ENCODE results near the gene IDE.

The IDE gene

DNA sequence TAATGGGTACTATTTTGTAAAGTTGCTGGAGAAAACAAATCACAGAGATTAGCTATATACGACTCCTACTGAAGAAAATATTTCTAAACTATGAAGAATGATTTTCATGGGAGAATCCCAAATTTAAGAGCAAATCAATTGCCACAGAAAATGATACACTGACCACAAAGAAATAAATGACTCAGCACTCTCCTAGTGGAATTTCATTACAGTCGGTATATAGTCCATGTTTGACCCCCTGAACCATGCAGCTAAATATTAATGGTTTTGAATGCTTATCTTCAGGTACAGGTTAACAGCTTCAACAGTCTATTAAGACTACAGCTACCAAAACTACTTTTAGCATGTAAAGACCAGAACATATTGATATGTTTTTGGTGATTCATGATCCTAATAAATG, 65.0 kb downstream of the IDE start:
- H3K27ac ChIP-seq (ENCODE audit: low read length): no peak overlapping the region
- H3K27me3 ChIP-seq (ENCODE audit: low read depth, low read length): no peaks in the 10 kb centered on the region
- H2AFZ ChIP-seq (ENCODE audit: low read depth, low read length): no peak overlapping the region
- no peak for TF ChIP-seq EZH2phosphoT487 (IDR thresholded peaks at IDR 0.05; ENCODE audit: low read depth)
- TF ChIP-seq, protein P1, sequence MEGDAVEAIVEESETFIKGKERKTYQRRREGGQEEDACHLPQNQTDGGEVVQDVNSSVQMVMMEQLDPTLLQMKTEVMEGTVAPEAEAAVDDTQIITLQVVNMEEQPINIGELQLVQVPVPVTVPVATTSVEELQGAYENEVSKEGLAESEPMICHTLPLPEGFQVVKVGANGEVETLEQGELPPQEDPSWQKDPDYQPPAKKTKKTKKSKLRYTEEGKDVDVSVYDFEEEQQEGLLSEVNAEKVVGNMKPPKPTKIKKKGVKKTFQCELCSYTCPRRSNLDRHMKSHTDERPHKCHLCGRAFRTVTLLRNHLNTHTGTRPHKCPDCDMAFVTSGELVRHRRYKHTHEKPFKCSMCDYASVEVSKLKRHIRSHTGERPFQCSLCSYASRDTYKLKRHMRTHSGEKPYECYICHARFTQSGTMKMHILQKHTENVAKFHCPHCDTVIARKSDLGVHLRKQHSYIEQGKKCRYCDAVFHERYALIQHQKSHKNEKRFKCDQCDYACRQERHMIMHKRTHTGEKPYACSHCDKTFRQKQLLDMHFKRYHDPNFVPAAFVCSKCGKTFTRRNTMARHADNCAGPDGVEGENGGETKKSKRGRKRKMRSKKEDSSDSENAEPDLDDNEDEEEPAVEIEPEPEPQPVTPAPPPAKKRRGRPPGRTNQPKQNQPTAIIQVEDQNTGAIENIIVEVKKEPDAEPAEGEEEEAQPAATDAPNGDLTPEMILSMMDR (IDR thresholded peaks at IDR 0.05; ENCODE audit: low read depth, low read length): no peak
- no peaks in the 10 kb centered on the region for H3K9me3 ChIP-seq (ENCODE audit: insufficient read depth, low read length)
- no peaks in the 10 kb centered on the region for H3K4me1 ChIP-seq (ENCODE audit: low read length)
- no peak overlapping the region for H3K9ac ChIP-seq (ENCODE audit: low read length)
- H4K20me1 ChIP-seq (ENCODE audit: insufficient read depth, low read length): no peaks in the 10 kb centered on the region
- H3K36me3 ChIP-seq (replicated peaks; ENCODE audit: low read depth, low read length): peaks cover 3% of the 10 kb centered on the region
- H3K4me2 ChIP-seq (ENCODE audit: low read length): no peak overlapping the region
- no peaks in the 10 kb centered on the region for H3K79me2 ChIP-seq (ENCODE audit: low read length)
- no peak overlapping the region for H3K4me3 ChIP-seq (ENCODE audit: low read length)

DNA sequence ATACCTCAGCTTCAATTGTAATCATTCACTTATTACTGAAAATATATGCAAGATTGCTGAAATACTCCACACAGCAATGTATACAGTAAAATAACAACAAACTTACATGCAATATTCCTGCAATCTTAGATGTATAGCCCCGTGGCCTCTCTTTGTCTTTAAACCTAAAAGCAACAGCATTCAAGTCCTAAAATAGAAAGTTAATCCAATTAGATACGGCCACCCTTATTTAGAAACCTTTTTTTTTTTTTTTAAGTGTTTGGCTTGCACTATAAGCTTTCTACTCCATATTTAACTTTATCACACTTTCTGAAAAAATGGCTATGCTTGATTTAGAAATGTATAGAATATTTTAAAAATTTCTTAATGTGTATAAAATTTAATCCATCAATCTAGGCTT, 67.6 kb downstream of the IDE start:
- H2AFZ ChIP-seq (ENCODE audit: low read depth, low read length): no peak overlapping the region
- no peak for TF ChIP-seq EZH2phosphoT487 (IDR thresholded peaks at IDR 0.05; ENCODE audit: low read depth)
- TF ChIP-seq, protein P1 (IDR thresholded peaks at IDR 0.05; ENCODE audit: low read depth, low read length): no peak
- H3K4me1 ChIP-seq (ENCODE audit: low read length): no peaks in the 10 kb centered on the region
- H3K4me3 ChIP-seq (ENCODE audit: low read length): no peak overlapping the region
- H3K4me2 ChIP-seq (ENCODE audit: low read length): no peak overlapping the region
- H4K20me1 ChIP-seq (ENCODE audit: insufficient read depth, low read length): no peaks in the 10 kb centered on the region
- H3K27me3 ChIP-seq (ENCODE audit: low read depth, low read length): no peaks in the 10 kb centered on the region
- no peak overlapping the region for H3K9ac ChIP-seq (ENCODE audit: low read length)
- H3K27ac ChIP-seq (ENCODE audit: low read length): no peak overlapping the region
- no peaks in the 10 kb centered on the region for H3K36me3 ChIP-seq (replicated peaks; ENCODE audit: low read depth, low read length)
- H3K9me3 ChIP-seq (ENCODE audit: insufficient read depth, low read length): no peaks in the 10 kb centered on the region
- no peaks in the 10 kb centered on the region for H3K79me2 ChIP-seq (ENCODE audit: low read length)

DNA sequence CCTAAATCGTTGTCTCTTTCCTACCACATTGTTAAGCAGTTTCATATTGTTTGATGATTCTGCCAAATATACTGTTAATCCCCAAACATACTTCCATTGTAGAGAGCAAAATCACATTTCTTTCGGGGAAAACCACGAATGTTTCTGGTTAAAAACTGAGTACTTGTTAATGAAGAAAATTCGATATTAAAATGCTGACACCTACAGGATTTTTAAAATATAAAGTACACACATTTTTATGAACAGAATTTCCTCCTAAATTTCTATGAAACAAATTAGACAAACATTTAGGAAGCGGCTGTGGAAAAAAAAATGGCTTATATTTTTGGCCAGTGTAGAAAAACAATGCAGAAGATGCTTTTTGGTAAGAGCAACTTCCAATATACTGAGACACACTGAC, 68.8 kb downstream of the IDE start:
- H3K4me1 ChIP-seq (ENCODE audit: low read length): no peaks in the 10 kb centered on the region
- no peaks in the 10 kb centered on the region for H3K36me3 ChIP-seq (replicated peaks; ENCODE audit: low read depth, low read length)
- H3K9ac ChIP-seq (ENCODE audit: low read length): no peak overlapping the region

DNA sequence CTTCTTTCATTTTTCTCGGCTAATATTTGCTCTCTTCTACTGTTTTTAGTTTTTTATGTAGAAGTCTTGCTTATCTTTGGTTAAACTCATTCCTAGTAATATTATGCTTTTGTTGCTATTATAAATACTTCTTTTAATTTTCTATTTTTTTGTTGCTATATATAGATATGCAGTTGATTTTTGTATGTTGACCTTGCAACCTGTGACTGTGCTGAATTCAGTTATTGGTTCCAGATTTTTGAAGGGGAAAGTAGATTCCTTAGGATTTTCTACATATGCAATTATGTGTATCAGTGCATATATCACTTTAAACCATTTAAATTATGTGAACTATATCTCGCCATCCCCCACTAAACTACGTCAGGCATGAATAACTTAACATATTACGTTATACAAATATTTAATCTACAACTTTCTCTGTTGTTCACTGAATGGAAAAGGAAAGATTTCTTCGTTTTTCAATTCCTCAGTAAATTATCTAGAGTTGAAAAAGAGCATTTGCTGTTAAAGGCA, 71.5 kb downstream of the IDE start:
- Histone ChIP-seq H3K36me3 (replicated peaks; ENCODE audit: low read depth, low read length) (no peaks in the 10 kb centered on the region), H3K4me3 (ENCODE audit: low read length) (no peak overlapping the region)
- TF ChIP-seq, protein P1 (IDR thresholded peaks at IDR 0.05; ENCODE audit: low read depth, low read length): no peak

More for the DNA sequence above, 68.8 kb downstream of the IDE start:
- no peaks in the 10 kb centered on the region for H3K27me3 ChIP-seq (ENCODE audit: low read depth, low read length)
- H2AFZ ChIP-seq (ENCODE audit: low read depth, low read length): no peak overlapping the region
- no peaks in the 10 kb centered on the region for H3K9me3 ChIP-seq (ENCODE audit: insufficient read depth, low read length)
- no peak overlapping the region for H3K27ac ChIP-seq (ENCODE audit: low read length)
- TF ChIP-seq, protein P1 (IDR thresholded peaks at IDR 0.05; ENCODE audit: low read depth, low read length): no peak
- no peak for TF ChIP-seq EZH2phosphoT487 (IDR thresholded peaks at IDR 0.05; ENCODE audit: low read depth)
- no peaks in the 10 kb centered on the region for H4K20me1 ChIP-seq (ENCODE audit: insufficient read depth, low read length)
- H3K4me2 ChIP-seq (ENCODE audit: low read length): no peak overlapping the region
- H3K79me2 ChIP-seq (ENCODE audit: low read length): no peaks in the 10 kb centered on the region
- no peak overlapping the region for H3K4me3 ChIP-seq (ENCODE audit: low read length)

More for the DNA sequence above, 71.5 kb downstream of the IDE start:
- H4K20me1 ChIP-seq (ENCODE audit: insufficient read depth, low read length): no peaks in the 10 kb centered on the region
- H3K4me1 ChIP-seq (ENCODE audit: low read length): no peaks in the 10 kb centered on the region
- no peaks in the 10 kb centered on the region for H3K9me3 ChIP-seq (ENCODE audit: insufficient read depth, low read length)
- no peak overlapping the region for H3K27ac ChIP-seq (ENCODE audit: low read length)
- H3K4me2 ChIP-seq (ENCODE audit: low read length): no peak overlapping the region
- no peak overlapping the region for H3K9ac ChIP-seq (ENCODE audit: low read length)
- H3K79me2 ChIP-seq (ENCODE audit: low read length): no peaks in the 10 kb centered on the region
- H3K27me3 ChIP-seq (ENCODE audit: low read depth, low read length): no peaks in the 10 kb centered on the region
- no peak overlapping the region for H2AFZ ChIP-seq (ENCODE audit: low read depth, low read length)

All from OCI-LY3 (cell line).